Kidney (tissue), 14 donors: Measurements from ENCODE around the gene MSTO1. TPM values are rescaled to one million over a fixed set of nuclear protein-coding genes. Genes with fewer than 3 reads are reported as not detected.
"Not testable (repeated sequence)": the region's sequence is repeated elsewhere in the genome, so short reads cannot be mapped to it uniquely, and the experiment has no call there.

Experiments
- DNase-seq, 5 donors: peaks; one replicate each; pipeline ENCODE4 v3.0.0-alpha.2; 2013 to 2020
- FAIRE-seq: peaks from 2 replicates; lab custom pipeline; 2012; peaks lifted over from hg19 to GRCh38; lab: Jason Lieb, UNC
- H3K27ac ChIP-seq, 2 donors: one replicate each; pipeline ENCODE4 v1.7.0; 2013; ENCODE audit warnings: low read depth in 2 of 2, low read length in 2 of 2, inconsistent platforms in 1 of 2
- H3K27me3 ChIP-seq: one replicate; pipeline ENCODE4 v1.7.1; 2013; ENCODE audit warnings: low read length, inconsistent platforms; ENCODE audit not compliant: control insufficient read depth, insufficient read depth
- H3K36me3 ChIP-seq, 3 donors: one replicate each; pipeline versions ENCODE4 v1.7.0 to v1.7.1; 2013; ENCODE audit warnings: low read length in 3 of 3, control low read depth in 1 of 3, inconsistent platforms in 1 of 3; ENCODE audit not compliant: insufficient read depth in 3 of 3, control insufficient read depth in 2 of 3
- H3K4me1 ChIP-seq, 3 donors: one replicate each; pipeline versions ENCODE4 v1.7.0 to v1.7.1; 2013; ENCODE audit warnings: low read length in 3 of 3, inconsistent platforms in 1 of 3, low read depth in 1 of 3; ENCODE audit not compliant: control insufficient read depth in 2 of 3, insufficient read depth in 2 of 3
- H3K4me3 ChIP-seq, 3 donors: one replicate each; pipeline versions ENCODE4 v1.7.0 to v1.8.1; 2013; ENCODE audit warnings: low read length in 3 of 3, control low read depth in 1 of 3, inconsistent platforms in 1 of 3
- H3K9ac ChIP-seq, 3 donors: one replicate each; pipeline versions ENCODE4 v1.7.0 to v1.7.1; 2013; ENCODE audit warnings: low read length in 3 of 3, control low read depth in 1 of 3, inconsistent platforms in 1 of 3
- H3K9me3 ChIP-seq, 3 donors: one replicate each; pipeline versions ENCODE4 v1.7.0 to v1.7.1; 2013; ENCODE audit warnings: low read length in 3 of 3, control low read depth in 1 of 3, inconsistent platforms in 1 of 3; ENCODE audit not compliant: control insufficient read depth in 2 of 3, insufficient read depth in 1 of 3
- CTCF ChIP-seq: IDR thresholded peaks from 3 replicates; pipeline ENCODE4 v1.5.1; 2012; ENCODE audit warnings: mild to moderate bottlenecking, moderate library complexity, borderline replicate concordance; ENCODE audit not compliant: insufficient read depth; ENCODE audit errors: extremely low read depth
- intact Hi-C: fragments of 100-400 bp; cut with DNase I; formaldehyde crosslinking; loops from one replicate; pipeline ENCODE4 v1.11.1; 2022
- polyA plus RNA-seq: library from polyadenylated mRNA; stranded (reverse); fragments of 350-450 nt; fragmentation: Illumina TruSeq; extraction: RNeasy Lipid Tissue Mini Kit (QIAGEN cat#74804); gene quantifications from one replicate; pipeline ENCODE4 v1.2.3, GENCODE V29; 2014; ENCODE audit warnings: low read depth, low replicate concordance; ENCODE audit not compliant: insufficient read depth
- total RNA-seq: library from RNA; stranded (reverse); fragmentation: NEBNext Ultra II Directional; extraction: Animal tissue kit (Norgen Biotek cat#: 25700); gene quantifications from one replicate; pipeline ENCODE4 v1.2.1, GENCODE V29; 2021
- donor health status: control.
- donor health status: control.
- donor health status: control.
- donor health status: control.
- donor health status: control.
- donor health status: DM: yes; HTN: yes; CAD: no.
- donor health status: Normal renal cell carcinoma (clear cell type).

MSTO1 gene
- total and polyA plus RNA-seq, 2 donors from 2014 or later = 25.3 to 54.0 TPM

DNA sequence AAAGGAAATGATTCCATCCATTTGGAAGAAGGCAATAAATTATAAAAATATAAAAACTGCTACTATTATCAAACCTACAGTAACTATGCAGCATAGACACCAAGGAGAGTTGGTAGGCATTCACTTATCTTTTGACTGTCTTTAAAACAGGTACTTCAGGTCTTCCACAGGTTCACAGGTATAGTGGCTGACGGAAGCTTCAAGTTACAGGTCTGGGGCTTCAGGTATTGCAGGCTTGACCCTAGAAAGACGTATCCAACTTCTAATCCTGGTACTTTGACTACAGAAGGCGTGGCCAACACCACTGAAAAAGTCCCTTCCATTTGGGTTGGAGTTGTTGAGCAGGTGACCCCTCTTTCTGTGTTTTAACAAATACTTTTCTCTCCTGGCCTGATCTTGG lies 42.9 kb downstream of the MSTO1 start:
- Histone ChIP-seq H3K9me3 (no peaks in the 10 kb centered on the region), H3K27ac (no peak overlapping the region), H3K4me3 (no peak overlapping the region), H3K36me3 (no peaks in the 10 kb centered on the region), H3K27me3 (no peaks in the 10 kb centered on the region), H3K9ac (no peak overlapping the region), H3K4me1 (no peaks in the 10 kb centered on the region)
- intact Hi-C loops = no loop called here
- DNase-seq (no peak), FAIRE-seq (no peak)
- no peak for TF ChIP-seq CTCF

DNA sequence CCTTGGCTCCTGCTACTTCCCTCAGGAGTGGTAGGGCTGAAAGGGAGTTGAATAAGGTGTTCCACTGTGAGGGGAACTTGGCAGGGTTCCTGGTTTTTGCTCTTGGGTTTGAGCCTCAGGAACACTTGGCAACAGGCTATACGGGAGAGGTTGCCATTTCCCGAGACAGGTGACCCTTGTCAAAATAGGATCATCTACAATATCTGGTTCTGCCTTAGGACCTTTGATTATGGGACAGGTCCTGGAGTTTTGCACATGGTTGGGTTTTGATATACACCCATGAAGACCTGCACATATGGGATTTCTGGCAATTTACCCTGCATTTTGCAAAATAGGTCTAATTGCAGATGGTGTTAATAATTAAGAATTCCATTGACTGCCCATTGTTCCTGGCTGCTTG lies 47.4 kb downstream of the MSTO1 start:
- H3K9ac ChIP-seq = no peak overlapping the region
- no peaks in the 10 kb centered on the region for H3K9me3 ChIP-seq
- H3K4me3 ChIP-seq = no peak overlapping the region
- H3K27ac ChIP-seq = no peak overlapping the region
- no peak for TF ChIP-seq CTCF
- DNase-seq (no peak), FAIRE-seq (no peak)
- H3K27me3 ChIP-seq = no peaks in the 10 kb centered on the region
- H3K36me3 ChIP-seq = peaks cover 2 to 34% (median 20%) of the 10 kb centered on the region in 3 donors
- intact Hi-C loops = no loop called here
- no peaks in the 10 kb centered on the region for H3K4me1 ChIP-seq

GRCh38 chr1:155661239-155661638 lies 51.2 kb downstream of the MSTO1 start:
- FAIRE-seq, H3K4me1 ChIP-seq, intact Hi-C loops, H3K9ac ChIP-seq, H3K27ac ChIP-seq, H3K4me3 ChIP-seq, H3K9me3 ChIP-seq, H3K27me3 ChIP-seq, DNase-seq: not testable (repeated sequence)
- peaks cover 2 to 46% (median 22%) of the 10 kb centered on the region in 3 donors for H3K36me3 ChIP-seq

Other genes with a start within 250 kb of the MSTO1 start
- 68.5 TPM for gene ASH1L, start 47.4 kb upstream of the MSTO1 start, total RNA-seq
- 4.2 TPM for gene ASH1L, start 47.4 kb upstream of the MSTO1 start, polyA plus RNA-seq
- gene YY1AP1, start 78.6 kb downstream of the MSTO1 start, total RNA-seq = 67.1 TPM
- 33.4 TPM for gene YY1AP1, start 78.6 kb downstream of the MSTO1 start, polyA plus RNA-seq
- gene DAP3, start 78.9 kb downstream of the MSTO1 start, total RNA-seq = 85.2 TPM
- 92.2 TPM for gene DAP3, start 78.9 kb downstream of the MSTO1 start, polyA plus RNA-seq
- 62.1 TPM for gene GON4L, start 247.0 kb downstream of the MSTO1 start, total RNA-seq
- gene GON4L, start 247.0 kb downstream of the MSTO1 start, polyA plus RNA-seq = 14.2 TPM
- 16.8 TPM for gene SYT11, start 249.3 kb downstream of the MSTO1 start, total RNA-seq
- 8.4 TPM for gene SYT11, start 249.3 kb downstream of the MSTO1 start, polyA plus RNA-seq